Colonic mucosa (tissue), 4 donors: ENCODE data around the gene SUPT5H. TPM values are rescaled to one million over a fixed set of nuclear protein-coding genes. Genes with fewer than 3 reads are reported as not detected.

Source experiments
- DNase-seq: peaks from one replicate; pipeline ENCODE4 v3.0.0-alpha.2; 2020
- H3K27ac ChIP-seq: fragments of 200-600 bp; one replicate; pipeline ENCODE4 v1.8.0; 2021
- H3K27me3 ChIP-seq: fragments of 200-600 bp; one replicate; pipeline ENCODE4 v1.8.0; 2021
- H3K36me3 ChIP-seq: fragments of 200-600 bp; one replicate; pipeline ENCODE4 v1.8.0; 2021
- H3K4me1 ChIP-seq: fragments of 200-600 bp; one replicate; pipeline ENCODE4 v1.8.0; 2021; ENCODE audit warnings: mild to moderate bottlenecking
- H3K4me3 ChIP-seq: fragments of 200-600 bp; one replicate; pipeline ENCODE4 v1.8.0; 2021
- H3K9ac ChIP-seq, 2 donors: one replicate each; pipeline ENCODE4 v1.7.0; 2013; ENCODE audit warnings: control low read depth in 2 of 2, low read depth in 2 of 2, low read length in 2 of 2
- H3K9me3 ChIP-seq: fragments of 200-600 bp; one replicate; pipeline ENCODE4 v1.8.0; 2021
- intact Hi-C: fragments of 100-400 bp; cut with DNase I; formaldehyde crosslinking; loops from one replicate; pipeline ENCODE4 v1.14.1; 2022
- total RNA-seq, 2 donors: library from RNA; stranded (reverse); fragmentation: NEBNext Ultra II Directional in 1 of 2; extraction: Animal tissue kit (Norgen Biotek cat#: 25700) in 1 of 2; gene quantifications; one replicate each; pipeline ENCODE4 v1.2.1, GENCODE V29; 2021
- TF ChIP-seq, protein P1 (sequence below): fragments of 200-600 bp; IDR thresholded peaks from one replicate; pipeline ENCODE4 v1.8.0; 2022; ENCODE audit warnings: antibody characterized with exemption, mild to moderate bottlenecking
- donor health status: healthy.
- donor health status: DM: no; HTN: no; CAD: no.
- donor health status: DM: no; HTN: no; CAD: no.

The SUPT5H gene
- total RNA-seq, 2 donors from 2014 or later, result 76.6 to 123 TPM

DNA sequence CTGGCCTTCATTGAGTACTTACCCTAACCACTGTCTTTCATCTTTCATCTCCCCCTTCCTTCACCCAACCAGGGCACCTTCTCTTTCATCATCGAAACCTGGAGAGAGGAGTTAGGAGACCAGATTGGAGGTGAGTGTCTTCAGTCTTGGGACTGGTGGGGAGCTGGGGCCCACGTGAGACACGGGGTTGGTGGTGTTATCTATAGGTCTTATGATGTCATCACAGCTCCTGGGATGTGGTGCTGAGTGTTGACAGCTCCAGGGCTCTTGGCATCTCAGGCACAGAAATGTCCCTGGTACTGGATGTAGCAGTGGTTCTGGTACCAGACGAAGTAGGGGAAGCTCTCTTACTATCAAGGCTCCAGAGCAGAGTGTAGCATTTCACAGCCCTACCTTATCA is 55.2 kb downstream of the SUPT5H start:
- Histone ChIP-seq H3K27ac (no peak overlapping the region), H3K27me3 (peaks cover 29% of the 10 kb centered on the region), H3K36me3 (no peaks in the 10 kb centered on the region), H3K9ac (no peak overlapping the region), H3K9me3 (no peaks in the 10 kb centered on the region), H3K4me1 (peaks cover 18% of the 10 kb centered on the region), H3K4me3 (no peak overlapping the region)
- TF ChIP-seq, protein P1, sequence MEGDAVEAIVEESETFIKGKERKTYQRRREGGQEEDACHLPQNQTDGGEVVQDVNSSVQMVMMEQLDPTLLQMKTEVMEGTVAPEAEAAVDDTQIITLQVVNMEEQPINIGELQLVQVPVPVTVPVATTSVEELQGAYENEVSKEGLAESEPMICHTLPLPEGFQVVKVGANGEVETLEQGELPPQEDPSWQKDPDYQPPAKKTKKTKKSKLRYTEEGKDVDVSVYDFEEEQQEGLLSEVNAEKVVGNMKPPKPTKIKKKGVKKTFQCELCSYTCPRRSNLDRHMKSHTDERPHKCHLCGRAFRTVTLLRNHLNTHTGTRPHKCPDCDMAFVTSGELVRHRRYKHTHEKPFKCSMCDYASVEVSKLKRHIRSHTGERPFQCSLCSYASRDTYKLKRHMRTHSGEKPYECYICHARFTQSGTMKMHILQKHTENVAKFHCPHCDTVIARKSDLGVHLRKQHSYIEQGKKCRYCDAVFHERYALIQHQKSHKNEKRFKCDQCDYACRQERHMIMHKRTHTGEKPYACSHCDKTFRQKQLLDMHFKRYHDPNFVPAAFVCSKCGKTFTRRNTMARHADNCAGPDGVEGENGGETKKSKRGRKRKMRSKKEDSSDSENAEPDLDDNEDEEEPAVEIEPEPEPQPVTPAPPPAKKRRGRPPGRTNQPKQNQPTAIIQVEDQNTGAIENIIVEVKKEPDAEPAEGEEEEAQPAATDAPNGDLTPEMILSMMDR, result no peak
- DNase-seq, result no peak
- intact Hi-C loops, result no loop called here

DNA sequence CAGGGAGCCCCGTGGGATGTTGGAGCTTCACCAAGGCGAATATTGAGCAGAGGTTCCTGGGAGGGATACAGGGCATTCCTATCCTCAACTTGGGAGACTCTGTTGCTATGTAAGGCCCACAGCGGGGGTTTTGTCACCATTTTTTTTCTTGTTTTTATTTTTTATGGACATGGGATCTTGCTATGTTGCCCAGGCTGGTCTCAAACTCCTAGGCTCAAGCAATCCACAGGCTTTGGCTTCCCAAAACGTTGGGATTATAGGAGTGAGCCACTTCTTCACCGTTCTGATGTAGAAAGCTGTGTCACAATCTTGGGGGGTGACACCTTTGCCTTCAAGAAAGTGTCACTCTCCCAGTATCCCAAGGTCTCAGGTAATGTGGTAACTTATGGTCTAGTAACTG is 56.0 kb downstream of the SUPT5H start:
- intact Hi-C loops, result no loop called here
- Histone ChIP-seq H3K9me3 (no peaks in the 10 kb centered on the region), H3K27me3 (peaks cover 32% of the 10 kb centered on the region), H3K27ac (no peak overlapping the region), H3K36me3 (no peaks in the 10 kb centered on the region), H3K9ac (no peak overlapping the region), H3K4me1 (peaks cover 18% of the 10 kb centered on the region), H3K4me3 (no peak overlapping the region)
- TF ChIP-seq, protein P1, result no peak
- DNase-seq, result no peak

DNA sequence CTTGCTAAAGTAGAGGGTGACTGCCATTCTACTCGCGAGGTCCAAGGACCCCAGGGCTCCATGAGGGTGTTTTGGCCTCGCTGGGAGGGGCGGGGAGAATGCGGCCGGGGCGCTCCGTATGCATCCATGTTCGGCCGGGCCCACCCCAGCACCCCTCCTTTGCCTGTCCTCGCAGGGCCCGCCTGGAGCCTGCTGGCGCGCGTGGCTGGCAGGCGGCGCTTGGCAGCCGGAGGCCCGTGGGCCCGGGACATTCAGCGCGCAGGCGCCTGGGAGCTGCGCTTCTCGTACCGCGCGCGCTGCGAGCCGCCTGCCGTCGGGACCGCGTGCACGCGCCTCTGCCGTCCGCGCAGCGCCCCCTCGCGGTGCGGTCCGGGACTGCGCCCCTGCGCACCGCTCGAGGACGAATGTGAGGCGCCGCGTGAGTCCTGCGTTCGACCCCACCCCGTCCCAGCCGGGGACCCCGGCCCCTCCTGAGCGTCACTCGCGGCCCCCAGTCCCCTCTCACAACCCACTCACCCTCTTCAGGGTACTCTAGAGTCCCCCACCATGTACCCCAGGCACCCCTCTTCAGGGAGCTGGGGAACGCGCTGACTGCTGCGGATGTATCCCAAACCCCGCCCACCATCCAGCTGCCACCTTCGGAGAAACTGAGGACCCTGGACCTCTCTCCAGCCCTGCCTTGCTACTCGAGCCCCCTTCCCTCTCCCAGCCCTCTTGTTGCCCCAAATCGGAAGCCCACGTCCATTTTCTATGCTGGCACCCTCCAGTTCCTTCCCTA is 57.4 kb downstream of the SUPT5H start:
- Histone ChIP-seq H3K27ac (no peak overlapping the region), H3K36me3 (no peaks in the 10 kb centered on the region), H3K4me3 (no peak overlapping the region), H3K27me3 (peaks cover 45% of the 10 kb centered on the region), H3K9me3 (no peaks in the 10 kb centered on the region), H3K9ac (no peak overlapping the region), H3K4me1 (peaks cover 15% of the 10 kb centered on the region)
- TF ChIP-seq, protein P1, result peak; percentile 87
- peak; percentile 59 for DNase-seq
- intact Hi-C loops, result no loop called here

- Histone ChIP-seq H3K9me3 (no peaks in the 10 kb centered on the region), H3K36me3 (no peaks in the 10 kb centered on the region), H3K4me3 (no peak overlapping the region), H3K27me3 (peaks cover 38% of the 10 kb centered on the region), H3K4me1 (no peaks in the 10 kb centered on the region), H3K27ac (no peak overlapping the region), H3K9ac (no peak overlapping the region)
- no peak for DNase-seq
- TF ChIP-seq, protein P1, result no peak
- intact Hi-C loops, result no loop called here
Measured at GRCh38 chr19:39506598-39506943, 61.2 kb downstream of the SUPT5H start.

- Histone ChIP-seq H3K9ac (no peak overlapping the region), H3K36me3 (no peaks in the 10 kb centered on the region), H3K27ac (no peak overlapping the region), H3K4me3 (peak overlapping the region; percentile 35), H3K9me3 (no peaks in the 10 kb centered on the region), H3K4me1 (no peaks in the 10 kb centered on the region), H3K27me3 (peaks cover 38% of the 10 kb centered on the region)
- TF ChIP-seq, protein P1, result no peak
- intact Hi-C loops, result no loop called here
- peak; percentile 26 for DNase-seq
Measured at GRCh38 chr19:39506944-39507714, 61.7 kb downstream of the SUPT5H start.
